Esophagus muscularis mucosa (tissue), 4 donors: ENCODE results near the gene NTSR1. TPM values are rescaled to one million over a fixed set of nuclear protein-coding genes. Genes with fewer than 3 reads are reported as not detected.

ENCODE experiments used
- DNase-seq: peaks from one replicate; pipeline ENCODE4 v3.0.0-alpha.2; 2017; ENCODE audit errors: extremely low spot score
- H3K27ac ChIP-seq, 4 donors: fragments of 200-600 bp; sonication (generic); replicated peaks in 1 of 4; 1 replicate in 3 of 4; 2 replicates in 1 of 4; pipeline ENCODE4 v1.5.1; 2016 to 2019; ENCODE audit warnings: mild to moderate bottlenecking in 1 of 4
- H3K27me3 ChIP-seq, 4 donors: fragments of 200-600 bp; sonication (generic); one replicate each; pipeline versions ENCODE4 v1.5.1 to v1.6.0; 2016 to 2019
- H3K36me3 ChIP-seq, 4 donors: fragments of 200-600 bp; sonication (generic); one replicate each; pipeline ENCODE4 v1.5.1; 2016 to 2019
- H3K4me1 ChIP-seq, 4 donors: fragments of 200-600 bp; sonication (generic); one replicate each; pipeline ENCODE4 v1.5.1; 2016 to 2019
- H3K4me3 ChIP-seq, 4 donors: fragments of 200-600 bp; sonication (generic); 1 replicate in 2 of 4; 2 replicates in 2 of 4; pipeline ENCODE4 v1.5.1; 2016 to 2019; ENCODE audit warnings: mild to moderate bottlenecking in 4 of 4, moderate library complexity in 1 of 4
- H3K9me3 ChIP-seq, 4 donors: fragments of 200-600 bp; sonication (generic); 1 replicate in 3 of 4; 2 replicates in 1 of 4; pipeline ENCODE4 v1.5.1; 2016 to 2019
- EP300 ChIP-seq: sonication (generic); formaldehyde crosslinking; IDR thresholded peaks from one replicate; pipeline ENCODE4 v1.6.1; 2017; ENCODE audit warnings: antibody characterized with exemption
- POLR2A ChIP-seq: fragments of 450-650 bp; IDR thresholded peaks from one replicate; pipeline ENCODE4 v1.6.1; 2017; ENCODE audit warnings: antibody characterized with exemption, moderate library complexity, mild to moderate bottlenecking, low read depth
- POLR2AphosphoS5 ChIP-seq, 2 donors: sonication (generic); formaldehyde crosslinking; IDR thresholded peaks; one replicate each; pipeline ENCODE4 v1.6.1; 2017; ENCODE audit warnings: antibody characterized with exemption in 2 of 2
- WGBS: methylation state at CpG from one replicate; pipeline ENCODE4 v1.1.5; 2018; 5-methylcytosine and 5-hydroxymethylcytosine counted together
- intact Hi-C: fragments of 100-400 bp; cut with DNase I; formaldehyde crosslinking; loops from one replicate; pipeline ENCODE4 v1.15.1; 2023
- total RNA-seq, 4 donors: library from RNA; depleted of rRNA; stranded (reverse); fragments of >200 nt; gene quantifications; one replicate each; pipeline versions ENCODE4 v1.1.0 to v1.2.1, GENCODE V29; 2016
- TF ChIP-seq, protein P1 (sequence below), 3 experiments: fragments of 200-600 bp in 2 of 3; fragments of 450-650 bp in 1 of 3; sonication (generic) in 2 of 3; IDR thresholded peaks; one replicate each; pipeline ENCODE4 v1.5.1; 2017 to 2019; ENCODE audit warnings: antibody characterized with exemption in 3 of 3, mild to moderate bottlenecking in 2 of 3, moderate library complexity in 1 of 3

NTSR1 gene
- total RNA-seq, 4 donors from 2014 or later = 0.42 to 1.6 (median 0.80) TPM

DNA sequence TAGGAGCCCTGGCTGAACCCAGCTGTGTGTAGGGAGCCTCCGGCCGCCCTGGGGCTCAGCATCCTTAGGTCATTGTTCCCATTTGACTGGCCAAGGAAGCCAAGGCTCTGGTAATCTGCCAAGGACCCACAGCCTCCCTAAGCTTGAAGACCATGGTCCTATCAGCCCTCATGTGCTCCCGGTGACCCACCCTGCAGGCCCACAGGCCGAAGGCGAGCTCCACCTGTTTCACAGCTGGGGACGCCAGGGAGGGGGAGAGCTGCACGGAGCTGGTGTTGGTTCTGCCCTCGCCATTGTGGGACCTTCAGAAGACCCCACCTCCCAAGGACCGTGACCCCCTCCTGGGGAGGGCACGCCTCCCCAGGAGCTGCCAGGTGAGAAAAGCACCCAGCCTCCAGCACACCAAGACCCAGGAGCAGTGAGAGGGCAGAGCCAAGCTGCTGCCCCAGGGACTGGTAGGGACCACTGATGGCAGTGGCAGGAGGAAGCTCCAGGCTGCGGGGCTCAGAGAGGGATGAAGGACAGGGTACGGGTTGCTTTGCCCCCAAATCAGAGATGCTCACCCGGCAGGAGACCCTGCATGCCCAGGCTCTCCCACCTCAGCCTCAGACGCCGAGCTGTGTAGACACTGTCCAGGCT is 56.9 kb downstream of the NTSR1 start:
- TF ChIP-seq POLR2AphosphoS5 (IDR thresholded peaks at IDR 0.05) (no peak), POLR2A (no peak)
- H3K4me1 ChIP-seq = peaks cover 2 to 31% (median 27%) of the 10 kb centered on the region in 4 donors
- no peak for DNase-seq
- intact Hi-C loops = no loop called here
- WGBS = 81% methylated on average over 10 of the region's 15 CpGs
- no peak overlapping the region for H3K27ac ChIP-seq
- H3K27me3 ChIP-seq = peaks cover 0 to 61% (median 0%) of the 10 kb centered on the region in 4 donors
- no peak overlapping the region for H3K4me3 ChIP-seq
- H3K9me3 ChIP-seq = no peaks in the 10 kb centered on the region
- no peaks in the 10 kb centered on the region for H3K36me3 ChIP-seq

DNA sequence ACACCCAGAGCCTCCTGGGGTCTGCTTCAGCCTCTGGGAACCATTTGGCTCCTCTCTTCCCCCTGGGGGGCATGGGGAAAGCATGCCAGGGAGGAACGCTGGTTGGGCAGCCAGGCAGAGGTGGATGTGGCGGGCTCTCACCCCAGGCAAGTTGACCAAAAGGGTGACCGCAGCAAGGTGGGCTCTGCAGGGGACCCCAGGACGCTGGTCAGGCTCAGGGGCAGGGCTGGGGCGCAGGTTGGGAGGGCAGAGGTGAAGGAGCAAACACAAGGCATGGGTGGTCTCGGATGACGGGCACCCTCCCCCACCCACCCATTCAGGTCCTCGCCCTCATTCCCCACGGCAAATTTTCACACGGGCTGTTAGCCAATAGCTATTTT is 57.4 kb downstream of the NTSR1 start:
- TF ChIP-seq POLR2AphosphoS5 (IDR thresholded peaks at IDR 0.05) (no peak), EP300 (no peak), POLR2A (no peak)
- TF ChIP-seq, protein P1, sequence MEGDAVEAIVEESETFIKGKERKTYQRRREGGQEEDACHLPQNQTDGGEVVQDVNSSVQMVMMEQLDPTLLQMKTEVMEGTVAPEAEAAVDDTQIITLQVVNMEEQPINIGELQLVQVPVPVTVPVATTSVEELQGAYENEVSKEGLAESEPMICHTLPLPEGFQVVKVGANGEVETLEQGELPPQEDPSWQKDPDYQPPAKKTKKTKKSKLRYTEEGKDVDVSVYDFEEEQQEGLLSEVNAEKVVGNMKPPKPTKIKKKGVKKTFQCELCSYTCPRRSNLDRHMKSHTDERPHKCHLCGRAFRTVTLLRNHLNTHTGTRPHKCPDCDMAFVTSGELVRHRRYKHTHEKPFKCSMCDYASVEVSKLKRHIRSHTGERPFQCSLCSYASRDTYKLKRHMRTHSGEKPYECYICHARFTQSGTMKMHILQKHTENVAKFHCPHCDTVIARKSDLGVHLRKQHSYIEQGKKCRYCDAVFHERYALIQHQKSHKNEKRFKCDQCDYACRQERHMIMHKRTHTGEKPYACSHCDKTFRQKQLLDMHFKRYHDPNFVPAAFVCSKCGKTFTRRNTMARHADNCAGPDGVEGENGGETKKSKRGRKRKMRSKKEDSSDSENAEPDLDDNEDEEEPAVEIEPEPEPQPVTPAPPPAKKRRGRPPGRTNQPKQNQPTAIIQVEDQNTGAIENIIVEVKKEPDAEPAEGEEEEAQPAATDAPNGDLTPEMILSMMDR (IDR thresholded peaks at IDR 0.05) = no peak
- Histone ChIP-seq H3K4me3 (no peak overlapping the region), H3K4me1 (peaks cover 2 to 25% (median 21%) of the 10 kb centered on the region in 4 donors), H3K27ac (no peak overlapping the region), H3K27me3 (peaks cover 0 to 65% (median 0%) of the 10 kb centered on the region in 4 donors), H3K9me3 (no peaks in the 10 kb centered on the region), H3K36me3 (no peaks in the 10 kb centered on the region)
- intact Hi-C loops = no loop called here
- WGBS = 50% methylated on average over 10 of the region's 10 CpGs
- no peak for DNase-seq

DNA sequence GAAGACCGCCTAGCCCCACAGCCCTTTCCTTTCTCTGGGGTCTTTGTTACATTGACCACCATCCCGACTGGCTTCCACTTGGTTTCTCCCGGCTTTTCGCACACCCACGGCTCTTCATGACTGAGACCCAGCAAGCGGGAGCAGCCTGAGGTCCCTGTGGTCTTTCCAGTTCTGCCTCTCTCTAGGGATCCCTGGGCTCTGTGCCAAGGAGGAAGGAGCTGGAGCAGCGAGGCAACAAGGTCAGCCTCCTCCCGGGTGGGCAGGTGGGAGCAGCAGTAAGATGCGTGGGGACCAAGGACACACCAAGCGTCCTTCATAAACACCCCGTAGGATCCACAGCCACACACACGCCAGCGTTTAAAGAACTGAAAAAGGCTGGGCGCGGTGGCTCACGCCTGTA is 58.1 kb downstream of the NTSR1 start:
- H3K27me3 ChIP-seq = peaks cover 0 to 70% (median 0%) of the 10 kb centered on the region in 4 donors
- TF ChIP-seq POLR2A (no peak), EP300 (no peak), POLR2AphosphoS5 (IDR thresholded peaks at IDR 0.05) (no peak)
- TF ChIP-seq, protein P1 (IDR thresholded peaks at IDR 0.05) = no peak

DNA sequence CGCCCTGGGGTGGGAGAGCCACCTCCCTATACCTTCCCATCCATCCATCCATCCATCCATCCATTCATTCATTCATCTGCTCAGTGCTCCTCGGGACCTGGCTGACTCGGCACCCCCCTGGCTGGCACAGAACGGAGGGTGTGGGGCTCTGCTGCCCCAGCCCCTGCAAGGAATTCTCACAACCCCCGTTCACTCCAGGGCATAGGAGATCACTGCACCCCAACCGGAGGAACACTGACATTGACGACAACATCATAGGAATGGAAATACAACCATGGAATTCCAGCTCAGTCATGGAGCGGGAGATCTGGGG is 59.6 kb downstream of the NTSR1 start:
- TF ChIP-seq, protein P1 (IDR thresholded peaks at IDR 0.05) = no peak
- TF ChIP-seq POLR2AphosphoS5 (IDR thresholded peaks at IDR 0.05) (no peak), POLR2A (no peak), EP300 (no peak)
- 79% methylated on average over 5 of the region's 8 CpGs for WGBS
- intact Hi-C loops = no loop called here
- Histone ChIP-seq H3K27ac (no peak overlapping the region), H3K9me3 (no peaks in the 10 kb centered on the region), H3K4me1 (peaks cover 2 to 21% (median 18%) of the 10 kb centered on the region in 4 donors), H3K36me3 (no peaks in the 10 kb centered on the region), H3K4me3 (no peak overlapping the region), H3K27me3 (peaks cover 0 to 70% (median 0%) of the 10 kb centered on the region in 4 donors)
- DNase-seq = no peak

More for the DNA sequence above, 58.1 kb downstream of the NTSR1 start:
- intact Hi-C loops = no loop called here
- 79% methylated on average over 16 of the region's 16 CpGs for WGBS
- no peaks in the 10 kb centered on the region for H3K36me3 ChIP-seq
- H3K4me1 ChIP-seq = peaks cover 2 to 19% (median 15%) of the 10 kb centered on the region in 4 donors
- no peak for DNase-seq
- H3K9me3 ChIP-seq = no peaks in the 10 kb centered on the region
- H3K27ac ChIP-seq = no peak overlapping the region
- H3K4me3 ChIP-seq = no peak overlapping the region

DNA sequence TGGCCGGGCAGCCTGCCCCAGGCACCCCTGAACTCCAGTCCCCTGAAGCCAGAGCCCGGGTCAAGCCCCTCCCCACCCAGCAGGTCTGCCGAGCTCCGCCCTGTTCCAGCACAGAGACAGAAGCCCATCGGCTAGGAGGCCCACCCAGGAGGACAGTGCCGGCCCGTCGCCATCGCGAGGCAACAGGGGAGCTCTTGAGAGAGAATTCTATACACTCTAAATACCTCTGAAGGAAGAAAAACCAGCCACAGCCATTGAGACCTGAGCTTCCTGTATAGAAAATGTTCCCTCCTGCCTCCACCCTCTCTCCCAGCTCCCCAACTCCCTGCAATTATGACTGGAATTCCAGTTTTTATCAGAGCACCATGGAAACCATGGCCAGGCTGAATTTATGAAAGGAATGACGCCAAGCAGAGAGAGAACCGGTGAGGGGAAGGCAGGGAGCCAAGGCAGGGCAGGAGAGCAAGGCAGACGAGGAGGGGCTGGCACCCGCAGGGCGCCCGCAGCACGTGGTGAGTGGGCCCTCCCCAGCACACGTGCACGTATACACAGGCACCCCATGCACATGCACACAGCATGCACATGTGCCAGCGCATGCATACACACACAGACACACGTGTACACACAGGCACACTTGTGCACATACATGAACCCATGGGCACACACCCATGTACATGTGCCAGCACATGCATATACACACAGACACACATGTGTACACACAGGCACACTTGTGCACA is 60.1 kb downstream of the NTSR1 start:
- Histone ChIP-seq H3K36me3 (no peaks in the 10 kb centered on the region), H3K27ac (no peak overlapping the region), H3K4me3 (no peak overlapping the region), H3K9me3 (no peaks in the 10 kb centered on the region), H3K27me3 (peaks cover 0 to 65% (median 0%) of the 10 kb centered on the region in 4 donors), H3K4me1 (peaks cover 2 to 26% (median 23%) of the 10 kb centered on the region in 4 donors)
- TF ChIP-seq POLR2AphosphoS5 (IDR thresholded peaks at IDR 0.05) (no peak), POLR2A (no peak), EP300 (no peak)
- TF ChIP-seq, protein P1 (IDR thresholded peaks at IDR 0.05) = no peak
- intact Hi-C loops = no loop called here
- whole genome bisulfite sequencing = 71% methylated on average over 2 of the region's 21 CpGs
- no peak for DNase-seq
